Measurements from ENCODE around the gene UCMA.
"Not testable (repeated sequence)": the region's sequence is repeated elsewhere in the genome, so short reads cannot be mapped to it uniquely, and the experiment has no call there.

Gene UCMA

DNA sequence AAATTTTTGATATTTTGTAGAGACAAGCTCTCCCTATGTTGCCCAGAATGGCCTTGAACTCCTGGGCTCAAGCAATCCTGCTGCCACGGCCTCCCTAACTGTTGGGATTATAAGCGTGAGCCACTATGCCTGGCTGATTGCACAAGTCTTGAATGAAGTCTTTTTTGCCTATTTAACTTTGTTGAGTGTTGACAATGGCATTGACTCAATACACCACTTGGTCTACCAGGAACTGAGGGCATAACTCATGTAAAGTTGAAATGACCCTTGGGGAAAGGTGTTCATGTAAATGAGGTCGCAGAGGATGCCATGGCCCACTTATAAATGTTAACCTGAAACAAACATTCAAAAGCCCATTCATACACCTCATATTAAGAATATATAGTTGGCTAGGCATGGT, 7.4 kb upstream of the UCMA start:
- Histone ChIP-seq H3K27ac (no peak overlapping the region), H3K9me3 (ENCODE audit: low read depth, low read length) (no peaks in the 10 kb centered on the region), H3K9ac (ENCODE audit: insufficient read length) (no peak overlapping the region), H3K36me3 (ENCODE audit: insufficient read depth, low read length) (no peaks in the 10 kb centered on the region), H3K4me3 (no peak overlapping the region)
- no peak for DNase-seq (ENCODE audit: low read depth, low spot score)
- TF ChIP-seq EZH2 (IDR thresholded peaks at IDR 0.05) (no peak), FOXP2 (optimal IDR thresholded peaks at IDR 0.05; ENCODE audit: control extremely low read depth, extremely low read length, insufficient read depth) (no peak), POLR2AphosphoS5 (IDR thresholded peaks at IDR 0.05; ENCODE audit: borderline replicate concordance, low read depth, low read length) (no peak)

DNA sequence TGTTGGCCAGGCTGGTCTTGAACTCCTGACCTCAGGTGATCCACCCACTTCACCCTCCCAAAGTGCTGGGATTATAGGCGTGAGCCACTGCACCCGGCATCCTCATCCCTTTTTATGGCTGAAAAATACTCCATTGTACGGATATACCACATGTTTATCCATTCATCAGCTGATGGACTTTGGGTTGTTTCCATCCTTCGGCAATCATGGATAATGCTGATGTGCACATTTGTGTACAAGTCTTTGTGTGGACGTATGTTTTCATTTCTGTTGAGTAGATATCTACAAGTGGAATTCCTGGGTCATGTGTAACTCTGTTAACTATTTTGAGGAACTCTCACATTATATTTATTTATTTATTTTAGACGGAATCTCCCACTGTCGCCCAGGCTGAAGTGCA, 5.7 kb upstream of the UCMA start:
- no peak overlapping the region for H3K27ac ChIP-seq
- H3K9me3 ChIP-seq (ENCODE audit: low read depth, low read length) = no peaks in the 10 kb centered on the region
- H3K9ac ChIP-seq (ENCODE audit: insufficient read length) = no peak overlapping the region
- no peaks in the 10 kb centered on the region for H3K36me3 ChIP-seq (ENCODE audit: insufficient read depth, low read length)
- H3K4me3 ChIP-seq = no peak overlapping the region
- DNase-seq (ENCODE audit: low read depth, low spot score) = no peak
- TF ChIP-seq POLR2AphosphoS5 (IDR thresholded peaks at IDR 0.05; ENCODE audit: borderline replicate concordance, low read depth, low read length) (no peak), EZH2 (IDR thresholded peaks at IDR 0.05) (no peak), FOXP2 (optimal IDR thresholded peaks at IDR 0.05; ENCODE audit: control extremely low read depth, extremely low read length, insufficient read depth) (no peak)

GRCh38 chr10:13238271-13239077, 4.3 kb upstream of the UCMA start:
- TF ChIP-seq EZH2 (IDR thresholded peaks at IDR 0.05) (no peak), POLR2AphosphoS5 (IDR thresholded peaks at IDR 0.05; ENCODE audit: borderline replicate concordance, low read depth, low read length) (no peak), FOXP2 (optimal IDR thresholded peaks at IDR 0.05; ENCODE audit: control extremely low read depth, extremely low read length, insufficient read depth) (no peak)
- Histone ChIP-seq H3K36me3 (ENCODE audit: insufficient read depth, low read length) (no peaks in the 10 kb centered on the region), H3K9ac (ENCODE audit: insufficient read length) (no peak overlapping the region), H3K27ac (no peak overlapping the region), H3K9me3 (ENCODE audit: low read depth, low read length) (no peaks in the 10 kb centered on the region), H3K4me3 (no peak overlapping the region)
- no peak for DNase-seq (ENCODE audit: low read depth, low spot score)

DNA sequence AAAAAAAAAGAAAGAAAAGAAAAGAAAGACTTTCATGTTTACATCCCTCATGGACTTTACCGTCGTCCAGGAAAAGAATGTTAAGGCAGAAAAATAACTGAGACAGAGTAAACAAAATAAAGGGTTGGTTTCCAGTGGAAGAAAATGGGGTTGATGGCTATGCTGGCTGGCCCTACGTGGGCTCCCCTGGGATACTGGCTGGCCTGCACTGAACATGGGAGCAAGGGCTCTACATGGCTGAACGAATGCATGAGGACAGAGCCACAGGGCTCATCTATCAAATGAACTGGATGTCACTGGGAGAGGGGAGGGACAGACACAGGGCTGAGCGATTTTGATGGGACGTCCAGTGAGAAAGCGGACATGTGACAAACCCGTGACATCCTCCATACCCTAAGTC, 2.5 kb upstream of the UCMA start:
- Histone ChIP-seq H3K9ac (ENCODE audit: insufficient read length) (no peak overlapping the region), H3K36me3 (ENCODE audit: insufficient read depth, low read length) (no peaks in the 10 kb centered on the region), H3K27ac (no peak overlapping the region), H3K4me3 (no peak overlapping the region), H3K9me3 (ENCODE audit: low read depth, low read length) (no peaks in the 10 kb centered on the region)
- TF ChIP-seq EZH2 (IDR thresholded peaks at IDR 0.05) = no peak
- TF ChIP-seq POLR2AphosphoS5 (IDR thresholded peaks at IDR 0.05; ENCODE audit: borderline replicate concordance, low read depth, low read length) = no peak
- no peak for TF ChIP-seq FOXP2 (optimal IDR thresholded peaks at IDR 0.05; ENCODE audit: control extremely low read depth, extremely low read length, insufficient read depth)
- no peak for DNase-seq (ENCODE audit: low read depth, low spot score)

DNA sequence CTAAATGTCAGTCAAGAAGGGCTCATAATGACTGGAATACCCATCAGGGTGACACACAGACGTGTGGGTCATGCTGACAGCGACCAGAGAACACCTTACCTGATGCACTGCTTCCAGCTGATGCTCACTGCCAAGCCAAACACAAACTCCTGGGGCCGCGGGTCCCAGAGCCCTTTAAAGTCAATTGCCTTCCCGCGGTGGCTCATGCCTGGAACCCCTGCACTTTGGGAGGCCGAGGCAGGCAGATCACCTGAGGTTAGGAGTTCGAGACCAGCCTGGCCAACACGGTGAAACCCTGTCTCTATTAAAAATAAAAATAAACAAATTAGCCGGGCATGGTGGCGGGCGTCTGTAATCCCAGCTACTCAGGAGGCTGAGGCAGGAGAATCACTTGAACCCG, 562 bp upstream of the UCMA start:
- not testable (repeated sequence) for H3K4me3 ChIP-seq; DNase-seq (ENCODE audit: low read depth, low spot score); H3K27ac ChIP-seq; H3K9ac ChIP-seq (ENCODE audit: insufficient read length); H3K36me3 ChIP-seq (ENCODE audit: insufficient read depth, low read length); H3K9me3 ChIP-seq (ENCODE audit: low read depth, low read length)

- no peak overlapping the region for H3K27ac ChIP-seq
- H3K4me3 ChIP-seq = no peak overlapping the region
- DNase-seq (ENCODE audit: low read depth, low spot score) = no peak
- H3K9ac ChIP-seq (ENCODE audit: insufficient read length) = no peak overlapping the region
- no peaks in the 10 kb centered on the region for H3K9me3 ChIP-seq (ENCODE audit: low read depth, low read length)
- H3K36me3 ChIP-seq (ENCODE audit: insufficient read depth, low read length) = no peaks in the 10 kb centered on the region
- TF ChIP-seq EZH2 (IDR thresholded peaks at IDR 0.05) (no peak), FOXP2 (optimal IDR thresholded peaks at IDR 0.05; ENCODE audit: control extremely low read depth, extremely low read length, insufficient read depth) (no peak), POLR2AphosphoS5 (IDR thresholded peaks at IDR 0.05; ENCODE audit: borderline replicate concordance, low read depth, low read length) (no peak)
Observed at GRCh38 chr10:13233358-13233757, 816 bp downstream of the UCMA start.

GRCh38 chr10:13231808-13232207, 2.4 kb downstream of the UCMA start:
- Histone ChIP-seq H3K9me3 (ENCODE audit: low read depth, low read length) (no peaks in the 10 kb centered on the region), H3K9ac (ENCODE audit: insufficient read length) (no peak overlapping the region), H3K4me3 (no peak overlapping the region), H3K36me3 (ENCODE audit: insufficient read depth, low read length) (no peaks in the 10 kb centered on the region), H3K27ac (no peak overlapping the region)
- TF ChIP-seq FOXP2 (optimal IDR thresholded peaks at IDR 0.05; ENCODE audit: control extremely low read depth, extremely low read length, insufficient read depth) = no peak
- TF ChIP-seq POLR2AphosphoS5 (IDR thresholded peaks at IDR 0.05; ENCODE audit: borderline replicate concordance, low read depth, low read length) = no peak
- no peak for TF ChIP-seq EZH2 (IDR thresholded peaks at IDR 0.05)
- no peak for DNase-seq (ENCODE audit: low read depth, low spot score)

- no peak overlapping the region for H3K27ac ChIP-seq
- TF ChIP-seq EZH2 (IDR thresholded peaks at IDR 0.05) (no peak), FOXP2 (optimal IDR thresholded peaks at IDR 0.05; ENCODE audit: control extremely low read depth, extremely low read length, insufficient read depth) (no peak), POLR2AphosphoS5 (IDR thresholded peaks at IDR 0.05; ENCODE audit: borderline replicate concordance, low read depth, low read length) (no peak)
Observed at GRCh38 chr10:13231190-13231589, 3.0 kb downstream of the UCMA start.

GRCh38 chr10:13227031-13227430, 7.1 kb downstream of the UCMA start:
- DNase-seq (ENCODE audit: low read depth, low spot score) = no peak
- Histone ChIP-seq H3K9ac (ENCODE audit: insufficient read length) (no peak overlapping the region), H3K36me3 (ENCODE audit: insufficient read depth, low read length) (no peaks in the 10 kb centered on the region), H3K4me3 (no peak overlapping the region), H3K27ac (no peak overlapping the region), H3K9me3 (ENCODE audit: low read depth, low read length) (no peaks in the 10 kb centered on the region)
- TF ChIP-seq POLR2AphosphoS5 (IDR thresholded peaks at IDR 0.05; ENCODE audit: borderline replicate concordance, low read depth, low read length) (no peak), EZH2 (IDR thresholded peaks at IDR 0.05) (no peak), FOXP2 (optimal IDR thresholded peaks at IDR 0.05; ENCODE audit: control extremely low read depth, extremely low read length, insufficient read depth) (no peak)

More at GRCh38 chr10:13231190-13231589, 3.0 kb downstream of the UCMA start:
- Histone ChIP-seq H3K36me3 (ENCODE audit: insufficient read depth, low read length) (no peaks in the 10 kb centered on the region), H3K9ac (ENCODE audit: insufficient read length) (no peak overlapping the region), H3K4me3 (no peak overlapping the region), H3K9me3 (ENCODE audit: low read depth, low read length) (no peaks in the 10 kb centered on the region)
- DNase-seq (ENCODE audit: low read depth, low spot score) = no peak
